ENCODE data around the gene PER1. TPM values are rescaled to one million over a fixed set of nuclear protein-coding genes. Genes with fewer than 3 reads are reported as not detected.

PER1 gene
- total RNA-seq, 1 donor = 12.7 TPM

DNA sequence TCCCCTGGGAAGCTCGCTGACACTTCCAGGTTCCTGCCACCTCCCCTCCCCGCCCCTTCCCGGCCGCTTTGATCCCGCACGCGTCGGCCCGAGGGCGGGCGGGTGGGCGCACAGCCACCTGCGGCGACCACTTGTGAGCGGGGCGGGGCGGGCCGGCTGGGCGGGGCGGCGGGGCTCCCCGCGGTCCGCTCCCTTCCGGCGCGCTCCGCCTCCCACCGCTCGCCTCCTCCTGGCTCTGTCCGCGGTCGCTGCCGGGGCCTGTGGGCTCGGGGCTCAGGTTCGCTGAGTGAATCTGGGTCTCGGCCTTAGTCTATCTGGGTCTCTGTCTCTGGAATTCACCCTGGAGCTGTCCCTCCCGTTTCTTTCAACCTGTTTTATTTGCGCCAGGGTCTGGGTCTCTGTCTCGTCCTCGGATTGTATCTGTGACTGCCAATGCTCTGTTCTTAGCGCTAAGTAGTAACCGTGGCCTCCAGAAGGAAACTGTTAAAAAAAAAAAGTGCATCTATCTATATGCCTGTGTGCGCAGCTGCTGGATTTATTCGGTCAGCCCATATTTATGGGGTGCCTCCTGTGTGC lies 25.6 kb downstream of the PER1 start:
- TF ChIP-seq, protein P1, sequence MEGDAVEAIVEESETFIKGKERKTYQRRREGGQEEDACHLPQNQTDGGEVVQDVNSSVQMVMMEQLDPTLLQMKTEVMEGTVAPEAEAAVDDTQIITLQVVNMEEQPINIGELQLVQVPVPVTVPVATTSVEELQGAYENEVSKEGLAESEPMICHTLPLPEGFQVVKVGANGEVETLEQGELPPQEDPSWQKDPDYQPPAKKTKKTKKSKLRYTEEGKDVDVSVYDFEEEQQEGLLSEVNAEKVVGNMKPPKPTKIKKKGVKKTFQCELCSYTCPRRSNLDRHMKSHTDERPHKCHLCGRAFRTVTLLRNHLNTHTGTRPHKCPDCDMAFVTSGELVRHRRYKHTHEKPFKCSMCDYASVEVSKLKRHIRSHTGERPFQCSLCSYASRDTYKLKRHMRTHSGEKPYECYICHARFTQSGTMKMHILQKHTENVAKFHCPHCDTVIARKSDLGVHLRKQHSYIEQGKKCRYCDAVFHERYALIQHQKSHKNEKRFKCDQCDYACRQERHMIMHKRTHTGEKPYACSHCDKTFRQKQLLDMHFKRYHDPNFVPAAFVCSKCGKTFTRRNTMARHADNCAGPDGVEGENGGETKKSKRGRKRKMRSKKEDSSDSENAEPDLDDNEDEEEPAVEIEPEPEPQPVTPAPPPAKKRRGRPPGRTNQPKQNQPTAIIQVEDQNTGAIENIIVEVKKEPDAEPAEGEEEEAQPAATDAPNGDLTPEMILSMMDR (IDR thresholded peaks at IDR 0.05; ENCODE audit: insufficient read depth, low read length) = no peak
- DNase-seq (ENCODE audit: low read depth) = peak; percentile 38
- peak overlapping the region; percentile 72 for H3K4me3 ChIP-seq (ENCODE audit: low read depth, low read length)

- peak; percentile 18 for DNase-seq (ENCODE audit: low read depth)
These were observed 26.2 kb downstream of the PER1 start for GRCh38 chr17:8125947-8126490.

DNA sequence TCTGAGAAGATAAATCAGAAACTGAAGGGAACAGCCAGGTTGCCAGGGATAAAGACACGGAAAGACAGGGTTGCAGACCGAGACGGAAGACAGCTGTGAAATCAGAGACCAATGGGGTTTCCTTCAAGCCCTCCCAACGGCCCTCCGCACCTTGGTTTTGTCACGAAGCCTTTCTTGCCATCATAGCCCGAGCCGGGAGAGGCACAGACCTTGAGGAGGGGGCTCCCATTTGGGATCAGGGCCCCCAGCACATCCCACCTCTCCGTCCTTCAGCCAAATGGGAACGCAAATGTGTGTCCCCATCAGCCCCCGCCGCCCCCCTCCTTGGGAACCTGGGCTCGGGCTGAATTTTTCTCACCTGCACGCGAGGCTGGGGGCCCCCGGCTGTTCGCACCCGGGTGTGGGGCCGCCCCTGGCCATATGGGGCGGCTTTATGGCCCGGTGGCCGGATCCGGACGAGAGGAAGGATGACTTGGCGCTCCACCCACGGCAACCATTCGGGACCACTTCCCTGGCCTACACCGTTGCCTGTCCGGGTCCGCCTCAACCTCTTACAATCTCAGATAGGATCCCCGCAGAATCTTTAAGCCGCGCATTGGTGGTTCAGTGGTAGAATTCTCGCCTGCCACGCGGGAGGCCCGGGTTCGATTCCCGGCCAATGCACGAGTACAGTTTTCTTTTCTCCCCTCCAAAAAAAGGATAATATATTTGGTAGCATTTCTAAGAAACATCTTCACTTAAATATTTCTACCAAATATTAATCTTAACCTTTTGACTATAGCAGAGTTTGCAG lies 26.9 kb downstream of the PER1 start:
- DNase-seq (ENCODE audit: low read depth) = peak; percentile 71
- TF ChIP-seq, protein P1 (IDR thresholded peaks at IDR 0.05; ENCODE audit: insufficient read depth, low read length) = no peak
- peak overlapping the region; percentile 72 for H3K4me3 ChIP-seq (ENCODE audit: low read depth, low read length)

More at GRCh38 chr17:8125947-8126490, 26.2 kb downstream of the PER1 start:
- TF ChIP-seq, protein P1 (IDR thresholded peaks at IDR 0.05; ENCODE audit: insufficient read depth, low read length) = no peak
- H3K4me3 ChIP-seq (ENCODE audit: low read depth, low read length) = peak overlapping the region; percentile 72

GRCh38 chr17:8124350-8125153 lies 27.7 kb downstream of the PER1 start:
- TF ChIP-seq, protein P1 (IDR thresholded peaks at IDR 0.05; ENCODE audit: insufficient read depth, low read length) = no peak
- H3K4me3 ChIP-seq (ENCODE audit: low read depth, low read length) = peak overlapping the region; percentile 71
- DNase-seq (ENCODE audit: low read depth) = peak; percentile 33

GRCh38 chr17:8123695-8124349 lies 28.4 kb downstream of the PER1 start, which contains the start of gene HES7:
Gene HES7 (minus strand): TSS chr17:8124106. CDS start chr17:8124084, 22 bp downstream.
- TF ChIP-seq, protein P1 (IDR thresholded peaks at IDR 0.05; ENCODE audit: insufficient read depth, low read length) = no peak
- DNase-seq (ENCODE audit: low read depth) = no peak

More at GRCh38 chr17:8123695-8124349, 28.4 kb downstream of the PER1 start, which contains the start of gene HES7:
- peak within 1 kb of the TSS; percentile 71 for H3K4me3 ChIP-seq (ENCODE audit: low read depth, low read length)
